HG03521 (cell line): Measurements from ENCODE around the gene ZBTB37.
A peak's percentile ranks its signal among the peaks of the same experiment; 100 is the strongest.
"Not testable (repeated sequence)": the region's sequence is repeated elsewhere in the genome, so short reads cannot be mapped to it uniquely, and the experiment has no call there.

ENCODE experiments used
- ATAC-seq: cut with Tn5 transposase; IDR thresholded peaks from one replicate; pipeline ENCODE4 v1.9.1; 2021; ENCODE audit warnings: mild to moderate bottlenecking, moderate library complexity; ENCODE audit not compliant: unreplicated experiment

The ZBTB37 gene

GRCh38 chr1:173865468-173866164, 2.6 kb upstream of the ZBTB37 start:
- no peak for ATAC-seq

GRCh38 chr1:173866413-173867115, 1.6 kb upstream of the ZBTB37 start:
- no peak for ATAC-seq

GRCh38 chr1:173867141-173867752, 933 bp upstream of the ZBTB37 start:
- ATAC-seq = no peak

GRCh38 chr1:173867753-173868265, 371 bp upstream of the ZBTB37 start, which contains the start of gene GAS5:
GAS5 (minus strand) TSS chr1:173867989.
- ATAC-seq = peak; percentile 69

- ATAC-seq = no peak
These were observed 810 bp downstream of the ZBTB37 start for GRCh38 chr1:173869021-173869359.

GRCh38 chr1:173870252-173871075, 2.3 kb downstream of the ZBTB37 start:
- peak; percentile 19 for ATAC-seq

- no peak for ATAC-seq
These were observed 2.9 kb downstream of the ZBTB37 start for GRCh38 chr1:173871091-173871490.

- ATAC-seq = no peak
These were observed 3.3 kb downstream of the ZBTB37 start for GRCh38 chr1:173871500-173871899.

- no peak for ATAC-seq
These were observed 8.6 kb downstream of the ZBTB37 start for GRCh38 chr1:173876732-173877131.

- no peak for ATAC-seq
These were observed 10.1 kb downstream of the ZBTB37 start for GRCh38 chr1:173878251-173878650.

- ATAC-seq = not testable (repeated sequence)
These were observed 12.9 kb downstream of the ZBTB37 start for GRCh38 chr1:173881117-173881516.

GRCh38 chr1:173884701-173885100, 16.5 kb downstream of the ZBTB37 start:
- no peak for ATAC-seq

- no peak for ATAC-seq
These were observed 18.8 kb downstream of the ZBTB37 start for GRCh38 chr1:173886746-173887611.

GRCh38 chr1:173887627-173888026, 19.4 kb downstream of the ZBTB37 start:
- ATAC-seq = no peak

GRCh38 chr1:173888749-173889148, 20.6 kb downstream of the ZBTB37 start:
- no peak for ATAC-seq

- no peak for ATAC-seq
These were observed 21.7 kb downstream of the ZBTB37 start for GRCh38 chr1:173889885-173890284.

- ATAC-seq = no peak
These were observed 25.4 kb downstream of the ZBTB37 start for GRCh38 chr1:173893611-173894010.

- ATAC-seq = no peak
These were observed 26.0 kb downstream of the ZBTB37 start for GRCh38 chr1:173894189-173894588.

GRCh38 chr1:173900427-173900826, 32.2 kb downstream of the ZBTB37 start:
- no peak for ATAC-seq

- ATAC-seq = no peak
These were observed 32.8 kb downstream of the ZBTB37 start for GRCh38 chr1:173900992-173901391.
